Measurements from ENCODE around the gene GPS1. TPM values are rescaled to one million over a fixed set of nuclear protein-coding genes. Genes with fewer than 3 reads are reported as not detected.

GPS1 gene
- total and polyA plus RNA-seq, 2 experiments from 2014 or later, result 136 to 242 TPM

DNA sequence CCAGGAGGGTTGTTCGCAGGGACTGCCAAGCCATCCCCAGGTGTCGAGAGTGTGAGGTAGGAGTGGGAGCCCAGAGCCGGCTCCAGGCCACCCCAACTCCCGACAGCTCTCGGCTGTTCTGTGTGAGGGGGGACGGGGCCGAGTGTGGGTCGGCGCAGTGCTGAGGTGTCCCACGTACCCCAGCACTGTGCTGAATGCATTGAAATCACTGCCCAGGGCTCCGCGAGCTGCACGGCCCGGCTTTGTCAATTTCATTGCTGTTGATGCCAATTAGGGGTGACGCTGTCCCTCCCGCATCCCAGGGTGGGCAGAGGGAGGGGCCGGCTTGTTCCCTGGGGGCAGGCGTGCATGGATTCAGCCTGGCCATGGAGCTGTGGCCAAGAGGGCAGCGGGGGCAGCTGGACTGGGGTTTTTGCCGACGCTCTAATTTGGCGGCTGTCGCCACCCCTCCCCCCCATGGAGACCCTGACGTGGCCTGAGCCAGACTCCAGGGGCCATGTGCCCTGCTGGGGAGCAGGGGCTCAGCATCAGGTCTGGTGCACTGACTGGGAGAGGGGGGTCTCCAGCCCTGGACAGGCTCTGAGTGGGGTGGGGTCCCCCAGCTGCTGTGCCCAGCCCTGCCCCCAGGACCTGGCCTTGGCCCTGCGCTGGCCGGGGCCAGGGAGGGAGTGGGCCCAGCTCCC lies 43.3 kb upstream of the GPS1 start (continued):
- TF ChIP-seq, protein P1, sequence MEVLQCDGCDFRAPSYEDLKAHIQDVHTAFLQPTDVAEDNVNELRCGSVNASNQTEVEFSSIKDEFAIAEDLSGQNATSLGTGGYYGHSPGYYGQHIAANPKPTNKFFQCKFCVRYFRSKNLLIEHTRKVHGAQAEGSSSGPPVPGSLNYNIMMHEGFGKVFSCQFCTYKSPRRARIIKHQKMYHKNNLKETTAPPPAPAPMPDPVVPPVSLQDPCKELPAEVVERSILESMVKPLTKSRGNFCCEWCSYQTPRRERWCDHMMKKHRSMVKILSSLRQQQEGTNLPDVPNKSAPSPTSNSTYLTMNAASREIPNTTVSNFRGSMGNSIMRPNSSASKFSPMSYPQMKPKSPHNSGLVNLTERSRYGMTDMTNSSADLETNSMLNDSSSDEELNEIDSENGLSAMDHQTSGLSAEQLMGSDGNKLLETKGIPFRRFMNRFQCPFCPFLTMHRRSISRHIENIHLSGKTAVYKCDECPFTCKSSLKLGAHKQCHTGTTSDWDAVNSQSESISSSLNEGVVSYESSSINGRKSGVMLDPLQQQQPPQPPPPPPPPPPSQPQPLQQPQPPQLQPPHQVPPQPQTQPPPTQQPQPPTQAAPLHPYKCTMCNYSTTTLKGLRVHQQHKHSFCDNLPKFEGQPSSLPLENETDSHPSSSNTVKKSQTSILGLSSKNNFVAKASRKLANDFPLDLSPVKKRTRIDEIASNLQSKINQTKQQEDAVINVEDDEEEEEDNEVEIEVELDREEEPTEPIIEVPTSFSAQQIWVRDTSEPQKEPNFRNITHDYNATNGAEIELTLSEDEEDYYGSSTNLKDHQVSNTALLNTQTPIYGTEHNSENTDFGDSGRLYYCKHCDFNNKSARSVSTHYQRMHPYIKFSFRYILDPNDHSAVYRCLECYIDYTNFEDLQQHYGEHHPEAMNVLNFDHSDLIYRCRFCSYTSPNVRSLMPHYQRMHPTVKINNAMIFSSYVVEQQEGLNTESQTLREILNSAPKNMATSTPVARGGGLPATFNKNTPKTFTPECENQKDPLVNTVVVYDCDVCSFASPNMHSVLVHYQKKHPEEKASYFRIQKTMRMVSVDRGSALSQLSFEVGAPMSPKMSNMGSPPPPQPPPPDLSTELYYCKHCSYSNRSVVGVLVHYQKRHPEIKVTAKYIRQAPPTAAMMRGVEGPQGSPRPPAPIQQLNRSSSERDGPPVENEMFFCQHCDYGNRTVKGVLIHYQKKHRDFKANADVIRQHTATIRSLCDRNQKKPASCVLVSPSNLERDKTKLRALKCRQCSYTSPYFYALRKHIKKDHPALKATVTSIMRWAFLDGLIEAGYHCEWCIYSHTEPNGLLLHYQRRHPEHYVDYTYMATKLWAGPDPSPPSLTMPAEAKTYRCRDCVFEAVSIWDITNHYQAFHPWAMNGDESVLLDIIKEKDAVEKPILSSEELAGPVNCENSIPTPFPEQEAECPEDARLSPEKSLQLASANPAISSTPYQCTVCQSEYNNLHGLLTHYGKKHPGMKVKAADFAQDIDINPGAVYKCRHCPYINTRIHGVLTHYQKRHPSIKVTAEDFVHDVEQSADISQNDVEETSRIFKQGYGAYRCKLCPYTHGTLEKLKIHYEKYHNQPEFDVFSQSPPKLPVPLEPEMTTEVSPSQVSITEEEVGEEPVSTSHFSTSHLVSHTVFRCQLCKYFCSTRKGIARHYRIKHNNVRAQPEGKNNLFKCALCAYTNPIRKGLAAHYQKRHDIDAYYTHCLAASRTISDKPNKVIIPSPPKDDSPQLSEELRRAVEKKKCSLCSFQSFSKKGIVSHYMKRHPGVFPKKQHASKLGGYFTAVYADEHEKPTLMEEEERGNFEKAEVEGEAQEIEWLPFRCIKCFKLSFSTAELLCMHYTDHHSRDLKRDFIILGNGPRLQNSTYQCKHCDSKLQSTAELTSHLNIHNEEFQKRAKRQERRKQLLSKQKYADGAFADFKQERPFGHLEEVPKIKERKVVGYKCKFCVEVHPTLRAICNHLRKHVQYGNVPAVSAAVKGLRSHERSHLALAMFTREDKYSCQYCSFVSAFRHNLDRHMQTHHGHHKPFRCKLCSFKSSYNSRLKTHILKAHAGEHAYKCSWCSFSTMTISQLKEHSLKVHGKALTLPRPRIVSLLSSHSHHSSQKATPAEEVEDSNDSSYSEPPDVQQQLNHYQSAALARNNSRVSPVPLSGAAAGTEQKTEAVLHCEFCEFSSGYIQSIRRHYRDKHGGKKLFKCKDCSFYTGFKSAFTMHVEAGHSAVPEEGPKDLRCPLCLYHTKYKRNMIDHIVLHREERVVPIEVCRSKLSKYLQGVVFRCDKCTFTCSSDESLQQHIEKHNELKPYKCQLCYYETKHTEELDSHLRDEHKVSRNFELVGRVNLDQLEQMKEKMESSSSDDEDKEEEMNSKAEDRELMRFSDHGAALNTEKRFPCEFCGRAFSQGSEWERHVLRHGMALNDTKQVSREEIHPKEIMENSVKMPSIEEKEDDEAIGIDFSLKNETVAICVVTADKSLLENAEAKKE (CRISPR knock-in tag; IDR thresholded peaks at IDR 0.05), result no peak
- TF ChIP-seq REST (IDR thresholded peaks at IDR 0.05; ENCODE audit: unreplicated experiment) (no peak), JUNB (IDR thresholded peaks at IDR 0.05; ENCODE audit: unreplicated experiment) (no peak), ZNF114 (CRISPR knock-in tag; IDR thresholded peaks at IDR 0.05) (no peak)

DNA sequence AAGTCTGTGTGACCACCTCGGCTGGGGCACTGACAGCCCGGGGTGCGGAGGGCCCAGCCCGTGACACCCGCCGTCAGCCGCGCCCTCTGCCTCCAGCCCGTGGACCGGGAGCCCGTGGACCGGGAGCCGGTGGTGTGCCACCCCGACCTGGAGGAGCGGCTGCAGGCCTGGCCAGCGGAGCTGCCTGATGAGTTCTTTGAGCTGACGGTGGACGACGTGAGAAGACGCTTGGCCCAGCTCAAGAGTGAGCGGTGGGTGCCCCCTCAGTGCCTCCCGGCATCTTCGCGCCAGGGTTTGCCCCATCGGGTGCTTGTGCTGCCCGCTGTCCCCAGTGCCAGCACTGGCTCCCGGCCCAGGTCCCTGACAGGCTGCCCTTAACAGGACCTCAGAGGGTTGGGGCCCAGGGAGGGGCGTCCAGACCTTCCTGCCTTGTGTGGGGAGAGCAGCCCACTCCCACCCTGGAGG lies 42.7 kb upstream of the GPS1 start:
- H3K4me1 ChIP-seq (ENCODE audit: insufficient read depth), result no peaks in the 10 kb centered on the region
- H3K27me3 ChIP-seq (ENCODE audit: insufficient read depth), result no peaks in the 10 kb centered on the region
- ATAC-seq, result no peak
- no peaks in the 10 kb centered on the region for H3K9me2 ChIP-seq (ENCODE audit: insufficient read depth)
- no peak overlapping the region for H3K27ac Mint-ChIP-seq
- no peaks in the 10 kb centered on the region for H3K36me3 Mint-ChIP-seq (ENCODE audit: low read depth)
- no peak overlapping the region for H3K4me2 ChIP-seq
- no peaks in the 10 kb centered on the region for H3K9me3 Mint-ChIP-seq
- no peaks in the 10 kb centered on the region for H3K79me2 ChIP-seq (replicated peaks; ENCODE audit: insufficient read depth)
- no peaks in the 10 kb centered on the region for H4K20me1 ChIP-seq (replicated peaks; ENCODE audit: insufficient read depth)
- DNase-seq (ENCODE audit: low spot score), result no peak
- peaks cover 9% of the 10 kb centered on the region for H3K27me3 Mint-ChIP-seq (ENCODE audit: insufficient read depth, low read depth, poor library complexity)
- no peak overlapping the region for H3K4me3 ChIP-seq
- TF ChIP-seq NANOG (IDR thresholded peaks at IDR 0.05; ENCODE audit: borderline replicate concordance), result no peak
- H3K4me3 Mint-ChIP-seq, result no peak overlapping the region
- no peaks in the 10 kb centered on the region for H3K4me1 Mint-ChIP-seq
- H3K36me3 ChIP-seq (ENCODE audit: insufficient read depth), result no peaks in the 10 kb centered on the region
- no peak overlapping the region for H2AFZ ChIP-seq
- H3K27ac ChIP-seq (ENCODE audit: low read depth), result no peak overlapping the region
- H3F3A ChIP-seq (replicated peaks; ENCODE audit: low read depth), result no peaks in the 10 kb centered on the region
